NCI-H1436 treated with DMSO at 0.1 percent for 48 hours (cell line): ENCODE results near the gene PTPN11.
"Not testable (repeated sequence)": the region's sequence is repeated elsewhere in the genome, so short reads cannot be mapped to it uniquely, and the experiment has no call there.

Experiments used
- DNase-seq: peaks from one replicate; lab custom pipeline; 2025; lab: John Stamatoyannopoulos, UW

PTPN11 gene

GRCh38 chr12:112409064-112409905, 9.5 kb upstream of the PTPN11 start, which contains the start of gene RPL6:
Gene RPL6 (minus strand): TSS chr12:112409605. CDS start chr12:112408656, 949 bp downstream.
- peak; percentile 43 for DNase-seq

GRCh38 chr12:112409906-112410244, 8.9 kb upstream of the PTPN11 start:
- DNase-seq = no peak

- no peak for DNase-seq
These were observed 4.7 kb upstream of the PTPN11 start for GRCh38 chr12:112413855-112414625.

GRCh38 chr12:112415457-112415856, 3.3 kb upstream of the PTPN11 start:
- not testable (repeated sequence) for DNase-seq

GRCh38 chr12:112418273-112418607, 507 bp upstream of the PTPN11 start:
- no peak for DNase-seq

GRCh38 chr12:112419297-112420133, 768 bp downstream of the PTPN11 start:
- no peak for DNase-seq

GRCh38 chr12:112420740-112421139, 2.0 kb downstream of the PTPN11 start:
- no peak for DNase-seq

- no peak for DNase-seq
These were observed 2.6 kb downstream of the PTPN11 start for GRCh38 chr12:112421363-112421762.

GRCh38 chr12:112422531-112422930, 3.8 kb downstream of the PTPN11 start:
- DNase-seq = no peak

GRCh38 chr12:112424126-112424525, 5.4 kb downstream of the PTPN11 start:
- no peak for DNase-seq

- DNase-seq = no peak
These were observed 7.0 kb downstream of the PTPN11 start for GRCh38 chr12:112425582-112426382.

- DNase-seq = no peak
These were observed 9.0 kb downstream of the PTPN11 start for GRCh38 chr12:112427760-112428159.

GRCh38 chr12:112430929-112431328, 12.2 kb downstream of the PTPN11 start:
- DNase-seq = no peak

- DNase-seq = no peak
These were observed 13.2 kb downstream of the PTPN11 start for GRCh38 chr12:112431965-112432364.

- no peak for DNase-seq
These were observed 14.8 kb downstream of the PTPN11 start for GRCh38 chr12:112433551-112433950.

- not testable (repeated sequence) for DNase-seq
These were observed 19.9 kb downstream of the PTPN11 start for GRCh38 chr12:112438645-112439044.

- DNase-seq = no peak
These were observed 21.0 kb downstream of the PTPN11 start for GRCh38 chr12:112439769-112440168.

- not testable (repeated sequence) for DNase-seq
These were observed 21.9 kb downstream of the PTPN11 start for GRCh38 chr12:112440653-112441052.

GRCh38 chr12:112443916-112444315, 25.2 kb downstream of the PTPN11 start:
- no peak for DNase-seq

- DNase-seq = no peak
These were observed 27.4 kb downstream of the PTPN11 start for GRCh38 chr12:112446008-112446725.

- no peak for DNase-seq
These were observed 28.4 kb downstream of the PTPN11 start for GRCh38 chr12:112447106-112447505.
